Loucy (cell line): Measurements from ENCODE around the gene SLC25A13.

Experiments used
- EZH2phosphoT487 ChIP-seq: fragments of 200-600 bp; IDR thresholded peaks from 2 replicates; pipeline ENCODE4 v1.6.1; 2018; ENCODE audit warnings: antibody characterized with exemption, mild to moderate bottlenecking, moderate library complexity, borderline replicate concordance
- TF ChIP-seq, protein P1 (sequence below): fragments of 200-600 bp; sonication (generic); conservative IDR thresholded peaks from 2 replicates; pipeline ENCODE4 v1.5.1; 2014; ENCODE audit warnings: mild to moderate bottlenecking, antibody characterized with exemption, low read length

DNA sequence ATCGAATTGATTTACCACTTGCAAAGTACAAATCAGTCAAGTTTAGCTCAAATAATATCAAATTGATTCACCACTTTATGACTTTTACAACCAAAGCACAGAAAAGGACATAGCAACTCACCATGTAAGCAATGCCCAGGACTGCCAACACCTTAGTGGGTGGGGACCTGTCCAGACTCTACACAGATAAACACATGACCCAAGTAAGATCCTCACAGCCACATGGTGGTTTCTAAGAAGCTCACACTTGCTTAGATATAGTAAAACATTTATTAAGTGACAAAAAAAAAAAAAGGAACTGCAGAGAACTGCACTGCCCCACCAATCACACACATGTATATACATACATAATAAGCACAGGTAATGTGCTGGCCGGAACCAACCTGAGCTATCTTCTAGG, 116.2 kb downstream of the SLC25A13 start:
- TF ChIP-seq, protein P1, sequence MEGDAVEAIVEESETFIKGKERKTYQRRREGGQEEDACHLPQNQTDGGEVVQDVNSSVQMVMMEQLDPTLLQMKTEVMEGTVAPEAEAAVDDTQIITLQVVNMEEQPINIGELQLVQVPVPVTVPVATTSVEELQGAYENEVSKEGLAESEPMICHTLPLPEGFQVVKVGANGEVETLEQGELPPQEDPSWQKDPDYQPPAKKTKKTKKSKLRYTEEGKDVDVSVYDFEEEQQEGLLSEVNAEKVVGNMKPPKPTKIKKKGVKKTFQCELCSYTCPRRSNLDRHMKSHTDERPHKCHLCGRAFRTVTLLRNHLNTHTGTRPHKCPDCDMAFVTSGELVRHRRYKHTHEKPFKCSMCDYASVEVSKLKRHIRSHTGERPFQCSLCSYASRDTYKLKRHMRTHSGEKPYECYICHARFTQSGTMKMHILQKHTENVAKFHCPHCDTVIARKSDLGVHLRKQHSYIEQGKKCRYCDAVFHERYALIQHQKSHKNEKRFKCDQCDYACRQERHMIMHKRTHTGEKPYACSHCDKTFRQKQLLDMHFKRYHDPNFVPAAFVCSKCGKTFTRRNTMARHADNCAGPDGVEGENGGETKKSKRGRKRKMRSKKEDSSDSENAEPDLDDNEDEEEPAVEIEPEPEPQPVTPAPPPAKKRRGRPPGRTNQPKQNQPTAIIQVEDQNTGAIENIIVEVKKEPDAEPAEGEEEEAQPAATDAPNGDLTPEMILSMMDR: no peak
- TF ChIP-seq EZH2phosphoT487: no peak
